ENCODE measurements around the gene TUBB.
"Not testable (repeated sequence)": the region's sequence is repeated elsewhere in the genome, so short reads cannot be mapped to it uniquely, and the experiment has no call there.

TUBB gene

DNA sequence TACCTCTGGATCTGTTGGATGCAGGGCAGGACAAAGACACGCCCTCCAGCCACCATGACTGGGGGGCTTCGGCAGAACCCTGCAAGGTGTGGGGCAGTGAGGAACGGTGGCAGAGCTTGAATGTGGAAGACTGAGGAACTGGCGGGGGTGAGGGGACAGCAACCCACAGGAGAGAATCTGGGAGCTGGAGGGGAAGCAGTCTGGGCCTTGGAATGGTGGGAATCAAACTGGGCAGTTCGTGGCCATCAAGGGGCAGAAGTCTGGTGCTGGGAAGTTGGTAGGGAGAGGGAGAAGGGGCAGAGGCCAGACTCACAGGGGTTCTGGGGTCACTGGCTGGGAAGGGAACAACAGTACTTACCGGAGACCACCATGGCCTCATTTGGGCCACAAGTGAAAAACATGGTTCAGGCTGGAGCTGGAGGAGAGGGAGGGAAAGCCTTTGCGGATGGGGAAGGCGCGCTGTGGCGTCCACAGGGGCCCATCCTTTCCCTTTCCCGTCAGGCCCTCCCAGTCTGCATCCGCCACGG is 21.7 kb downstream of the TUBB start:
- FAIRE-seq, result no peak

DNA sequence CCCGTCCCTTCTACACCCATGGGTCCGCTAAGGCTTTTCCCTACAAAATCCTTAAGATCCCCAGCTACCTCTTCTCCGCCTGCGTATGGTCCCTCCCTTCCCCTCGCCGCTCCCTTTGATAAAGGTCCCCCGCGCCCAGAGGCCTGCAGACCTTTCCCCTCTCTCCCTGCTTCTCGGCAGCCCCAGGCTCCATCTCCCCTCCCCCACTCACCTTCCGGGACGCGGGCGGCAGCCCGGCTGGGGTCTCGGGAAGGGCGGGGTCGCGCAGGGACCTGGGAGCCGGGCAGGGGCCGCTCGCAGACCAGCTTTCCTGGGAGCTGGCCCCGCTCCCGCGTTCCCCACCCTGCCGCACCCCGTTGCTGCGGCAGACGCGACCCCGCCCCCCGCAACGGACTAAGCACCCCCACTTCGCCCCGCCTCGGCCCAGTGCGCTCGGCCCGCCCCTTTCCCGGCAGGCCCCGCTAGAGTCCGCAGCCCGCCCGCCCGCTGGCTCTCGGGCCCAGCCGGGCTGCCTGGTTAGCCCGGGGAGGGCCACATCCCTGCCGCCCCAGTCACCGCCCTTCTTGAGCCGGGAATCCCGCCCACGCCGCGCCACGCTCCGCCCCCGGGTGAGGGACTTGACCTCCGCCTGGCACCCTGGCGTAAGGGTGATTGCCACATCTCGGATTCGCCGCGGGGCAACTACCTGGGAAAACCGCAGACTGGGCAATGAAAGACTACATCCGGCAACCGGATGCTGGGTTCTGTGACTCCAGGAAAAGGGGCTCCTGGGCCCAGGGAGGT is 22.4 kb downstream of the TUBB start, which contains the start of gene FLOT1:
FLOT1 (minus strand) TSS at position 372 of the 783 bp plus-strand sequence. CDS start 498 bp downstream, outside the sequence.
- peak; percentile 60 for FAIRE-seq

DNA sequence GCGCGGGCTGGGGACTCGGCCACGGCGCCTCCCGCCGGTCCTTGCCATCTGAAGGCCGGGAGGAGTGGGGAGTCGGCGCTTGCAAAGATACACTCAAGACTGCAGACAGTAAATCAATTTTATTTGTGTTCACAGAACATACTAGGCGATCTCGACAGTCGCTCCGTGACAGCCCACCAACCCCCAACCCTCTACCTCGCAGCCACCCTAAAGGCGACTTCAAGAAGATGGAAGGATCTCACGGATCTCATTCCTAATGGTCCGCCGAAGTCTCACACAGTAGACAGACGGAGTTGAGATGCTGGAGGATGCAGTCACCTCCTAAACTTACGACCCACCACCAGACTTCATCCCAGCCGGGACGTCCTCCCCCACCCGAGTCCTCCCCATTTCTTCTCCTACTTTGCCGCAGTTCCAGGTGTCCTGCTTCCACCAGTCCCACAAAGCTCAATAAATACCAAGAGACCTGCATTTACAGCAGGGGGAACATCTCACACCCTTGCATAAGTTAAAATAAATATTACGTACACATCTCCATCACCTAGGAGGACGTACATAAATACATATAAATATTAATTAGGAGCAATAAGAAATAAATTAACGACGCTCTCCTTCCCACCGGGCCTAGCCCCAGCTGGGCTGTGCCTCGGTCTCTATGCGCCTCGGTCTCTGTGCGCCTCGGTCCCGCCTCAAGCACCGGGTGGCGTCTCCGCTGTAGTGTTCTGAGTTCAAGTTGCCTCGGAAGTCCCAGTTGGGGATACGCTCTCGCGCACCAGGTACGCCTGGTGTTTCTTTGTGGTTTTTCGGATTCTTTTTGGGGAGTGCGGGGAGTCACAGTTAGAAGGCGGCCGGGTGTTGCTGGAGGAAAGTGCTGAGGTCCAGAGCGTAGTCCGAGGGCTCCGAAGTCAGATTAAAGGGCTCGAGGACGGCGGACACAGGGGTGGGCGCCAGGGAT is 23.2 kb downstream of the TUBB start:
- no peak for FAIRE-seq

DNA sequence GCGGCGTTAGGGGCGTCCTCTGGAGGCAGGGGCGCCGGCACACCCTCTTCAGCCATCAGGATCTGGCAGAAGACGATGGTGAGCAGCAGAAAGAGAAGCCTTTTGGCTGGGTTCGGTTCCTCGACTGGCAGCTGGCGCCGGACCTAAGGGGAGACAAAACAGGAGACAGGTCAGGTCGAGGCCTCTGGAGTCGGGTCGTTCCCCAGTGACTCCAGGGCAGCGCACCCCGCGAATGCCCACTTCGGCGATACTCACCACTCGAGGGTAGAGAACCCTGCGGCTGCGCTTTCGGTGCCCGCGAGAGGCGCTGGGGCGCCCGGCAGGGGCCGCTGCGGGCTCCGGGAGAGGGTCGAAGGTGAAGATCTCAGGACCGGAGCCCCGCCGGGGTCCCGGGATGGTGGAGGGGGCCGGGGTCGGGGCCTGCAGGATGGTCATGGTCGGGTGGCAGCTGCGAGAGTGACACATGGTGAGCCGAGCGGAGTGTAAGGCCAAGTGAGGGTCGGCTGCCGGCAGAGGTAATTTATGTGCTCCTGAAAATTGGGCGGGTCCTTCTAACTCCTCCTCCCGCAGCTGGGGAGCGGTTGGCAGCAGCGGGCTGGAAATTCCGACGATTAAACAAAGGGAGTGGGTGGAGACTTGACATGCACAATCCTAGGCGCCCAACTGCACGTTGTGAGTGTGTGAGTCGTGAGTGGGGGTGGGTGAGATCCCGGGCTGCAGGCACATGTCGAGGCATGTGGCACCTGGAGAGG is 24.1 kb downstream of the TUBB start, which contains the start of gene IER3:
IER3 (minus strand) TSS at position 494 of the 752 bp plus-strand sequence; CDS start at position 465, 29 bp downstream.
- FAIRE-seq, result peak; percentile 93

DNA sequence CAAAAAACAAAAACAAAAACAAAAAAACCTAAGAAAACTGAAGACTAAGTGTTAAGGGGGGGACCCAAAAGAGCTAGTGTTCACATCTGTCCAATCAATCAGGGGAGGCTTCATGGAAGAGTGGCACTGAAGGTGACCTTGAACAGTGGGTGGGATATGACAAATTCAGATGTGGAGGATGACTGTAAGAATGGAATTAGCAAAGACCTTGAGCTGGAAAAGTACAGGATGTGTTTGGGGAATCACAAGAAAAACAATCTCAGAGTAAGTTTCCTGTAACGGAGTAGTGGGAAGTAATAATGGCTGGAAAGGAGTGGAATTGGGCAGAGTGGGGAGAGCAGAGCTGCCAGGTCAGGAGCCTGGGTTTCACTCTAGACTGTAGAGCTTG is 27.1 kb downstream of the TUBB start:
- no peak for FAIRE-seq

DNA sequence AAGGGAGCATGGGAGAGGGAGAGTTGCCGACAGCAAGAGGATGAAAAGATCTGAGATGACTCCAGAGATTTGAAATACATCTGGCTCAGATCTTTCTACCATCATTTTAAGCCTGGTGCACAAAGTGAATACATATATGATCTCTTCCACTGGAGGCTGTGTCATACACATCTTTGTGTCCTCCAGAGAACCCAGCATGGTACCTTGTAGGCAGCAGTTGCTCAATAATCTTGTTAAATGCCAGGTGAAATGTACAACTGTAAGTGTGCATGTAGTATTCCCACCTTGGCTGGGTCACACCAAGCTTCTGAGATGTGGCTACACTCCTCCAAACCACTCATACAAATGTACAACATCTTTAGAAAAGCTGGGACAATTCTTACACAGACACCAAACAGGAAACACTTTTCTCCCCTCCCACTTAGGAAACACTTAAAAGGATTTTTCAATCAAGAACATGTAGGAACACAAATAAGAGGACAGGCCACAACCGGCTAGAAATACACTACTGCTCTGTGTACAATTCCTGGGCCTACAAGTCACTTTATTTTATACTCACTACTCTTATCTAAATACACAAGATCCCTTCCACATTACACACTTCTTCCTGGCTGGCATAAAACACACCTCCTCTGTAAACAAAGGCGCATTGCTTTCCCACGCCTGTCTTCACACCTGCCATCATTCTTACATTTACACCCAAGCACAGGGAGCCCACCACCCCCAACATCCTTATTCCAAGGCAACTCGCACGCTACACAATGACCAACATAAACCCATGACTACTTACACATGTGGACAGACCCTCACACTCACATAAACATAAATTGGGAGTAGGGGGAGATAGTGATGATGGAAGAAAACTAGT is 28.0 kb downstream of the TUBB start:
- no peak for FAIRE-seq

DNA sequence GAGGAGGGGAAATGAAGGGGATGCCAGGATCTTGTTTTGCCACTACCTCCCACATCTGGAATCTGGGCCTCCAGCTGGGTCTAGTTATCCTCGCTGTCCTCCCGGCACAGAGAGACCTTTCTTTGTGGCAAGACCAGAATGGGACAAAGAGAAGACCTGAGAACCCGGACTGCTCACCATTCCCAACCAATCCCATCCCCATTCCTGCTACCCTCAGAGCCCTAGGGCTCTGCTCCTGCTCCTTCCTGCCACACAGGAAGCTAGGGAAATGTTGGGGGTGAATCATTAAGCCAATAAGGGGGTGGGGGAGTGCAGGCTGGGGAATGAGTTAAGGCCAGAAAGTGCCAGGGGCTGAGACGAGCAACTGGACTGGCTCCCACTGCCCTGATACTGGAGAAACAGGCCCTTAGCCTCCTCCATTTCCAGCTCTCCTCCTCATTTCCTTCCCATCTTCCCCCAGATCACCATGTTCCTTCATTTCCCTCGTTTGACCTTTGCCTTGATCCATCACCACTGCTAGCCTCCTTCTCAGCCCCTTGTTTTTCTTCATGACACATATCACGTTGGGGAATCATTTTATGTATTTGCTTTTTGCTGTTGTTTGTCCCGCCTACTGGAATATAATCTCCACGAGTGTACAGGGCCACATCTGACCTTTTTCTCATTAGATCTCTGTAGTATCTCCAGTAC is 28.8 kb downstream of the TUBB start:
- FAIRE-seq, result no peak

DNA sequence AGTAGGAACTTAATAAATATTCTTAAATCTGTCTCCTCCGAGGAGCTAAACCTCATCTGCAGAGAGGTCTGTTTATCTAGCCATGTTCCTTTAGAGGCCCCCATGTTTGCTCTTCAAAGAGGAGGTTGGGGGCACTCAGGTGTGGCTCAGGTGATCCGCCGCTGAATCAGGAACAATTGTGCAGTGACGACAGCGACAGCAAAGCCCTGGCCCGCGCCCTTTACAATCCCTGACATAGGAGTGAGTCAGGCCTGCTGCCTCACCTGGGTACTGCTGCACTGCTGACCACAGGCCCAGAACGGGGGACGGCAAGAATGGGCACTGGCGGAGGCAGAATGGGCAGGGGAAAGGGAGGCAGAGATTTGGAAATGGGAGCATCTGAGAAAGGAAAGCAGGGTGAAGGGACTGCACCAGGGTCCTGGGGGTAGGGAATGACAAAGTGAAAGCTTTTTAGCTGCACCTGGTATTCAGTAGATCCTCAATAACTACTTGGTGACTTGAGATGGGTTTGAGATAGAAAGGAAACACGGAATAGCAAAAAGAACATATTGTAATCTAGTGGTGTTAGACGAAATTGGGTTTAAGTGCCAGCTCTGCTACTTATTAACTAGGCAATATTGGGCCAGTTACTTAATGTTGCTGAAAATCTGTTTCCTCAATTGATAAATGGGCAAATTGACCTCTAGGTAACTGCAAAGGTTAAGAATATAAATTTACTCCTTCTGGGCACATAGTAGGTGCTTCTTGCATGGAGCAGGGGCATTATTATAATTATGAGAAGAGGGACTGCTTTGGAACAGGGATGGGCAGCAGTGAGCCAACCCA is 29.6 kb downstream of the TUBB start:
- FAIRE-seq, result no peak

DNA sequence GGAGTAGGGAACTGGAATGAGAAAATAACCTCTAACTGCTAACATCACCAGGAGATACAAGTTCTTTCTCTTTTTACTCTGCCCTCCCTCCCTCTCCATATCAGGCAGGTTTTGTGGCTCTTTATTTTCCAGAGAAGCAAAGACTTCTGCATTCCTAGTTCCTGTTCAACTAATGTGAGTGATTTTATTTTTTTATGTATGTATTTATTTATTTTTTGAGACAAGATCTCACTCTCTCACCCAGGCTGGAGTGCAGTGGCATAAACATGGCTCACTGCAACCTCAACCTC is 30.2 kb downstream of the TUBB start:
- no peak for FAIRE-seq

DNA sequence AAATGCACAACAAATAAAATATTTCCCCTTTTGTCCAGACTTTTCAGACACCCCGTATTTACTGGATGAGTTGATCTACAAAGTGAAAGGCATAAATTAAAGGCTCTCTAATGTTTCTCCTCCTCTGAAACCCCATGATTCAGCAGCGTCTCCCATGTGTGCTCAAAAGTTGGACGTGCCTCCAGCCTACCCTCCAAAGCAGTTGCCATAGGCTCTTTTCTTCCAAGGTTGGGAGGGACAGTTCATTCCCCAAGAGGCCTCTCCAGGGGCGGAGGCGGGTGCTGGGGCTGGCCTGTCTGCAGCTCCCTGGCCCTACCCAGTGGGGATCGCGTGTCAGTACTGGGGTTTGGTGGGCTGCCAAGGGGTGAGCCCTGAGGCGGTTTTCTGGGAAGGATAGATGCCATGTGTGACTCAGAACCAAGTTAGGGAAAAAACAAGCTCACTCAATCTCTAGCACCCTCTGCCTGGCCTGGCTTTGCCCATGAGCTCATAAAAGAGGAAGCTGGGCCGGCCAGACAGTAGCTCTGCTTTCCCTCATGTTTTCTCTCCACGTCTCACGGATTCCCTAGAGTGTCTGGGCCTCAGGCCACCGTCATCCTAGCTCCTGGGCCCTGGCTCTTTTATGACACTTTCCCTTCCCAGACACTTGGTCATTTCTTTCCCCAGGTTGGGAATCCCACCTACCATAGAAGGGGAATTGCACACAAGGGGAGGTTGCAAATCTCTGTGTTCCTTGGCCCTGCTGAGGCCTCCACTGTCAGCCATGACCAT is 32.2 kb downstream of the TUBB start:
- no peak for FAIRE-seq

DNA sequence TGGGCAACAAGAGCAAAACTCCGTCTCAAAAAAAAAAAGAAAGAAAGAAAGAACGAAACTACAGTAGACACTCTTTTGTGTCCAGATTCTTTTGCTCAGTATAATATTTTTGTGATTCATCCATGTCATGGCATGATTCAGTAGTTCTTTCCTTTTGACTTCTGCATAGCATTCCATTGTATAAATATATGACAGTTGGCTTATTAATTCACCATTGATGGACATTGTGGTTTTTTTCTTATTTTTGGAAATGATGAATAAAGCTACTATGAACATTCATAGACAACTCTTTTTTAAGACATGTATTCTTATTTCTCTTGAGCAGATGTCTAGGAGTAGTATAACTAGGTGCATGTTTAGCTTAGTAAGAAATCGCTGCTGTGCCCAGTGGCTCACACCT is 34.5 kb downstream of the TUBB start:
- no peak for FAIRE-seq

DNA sequence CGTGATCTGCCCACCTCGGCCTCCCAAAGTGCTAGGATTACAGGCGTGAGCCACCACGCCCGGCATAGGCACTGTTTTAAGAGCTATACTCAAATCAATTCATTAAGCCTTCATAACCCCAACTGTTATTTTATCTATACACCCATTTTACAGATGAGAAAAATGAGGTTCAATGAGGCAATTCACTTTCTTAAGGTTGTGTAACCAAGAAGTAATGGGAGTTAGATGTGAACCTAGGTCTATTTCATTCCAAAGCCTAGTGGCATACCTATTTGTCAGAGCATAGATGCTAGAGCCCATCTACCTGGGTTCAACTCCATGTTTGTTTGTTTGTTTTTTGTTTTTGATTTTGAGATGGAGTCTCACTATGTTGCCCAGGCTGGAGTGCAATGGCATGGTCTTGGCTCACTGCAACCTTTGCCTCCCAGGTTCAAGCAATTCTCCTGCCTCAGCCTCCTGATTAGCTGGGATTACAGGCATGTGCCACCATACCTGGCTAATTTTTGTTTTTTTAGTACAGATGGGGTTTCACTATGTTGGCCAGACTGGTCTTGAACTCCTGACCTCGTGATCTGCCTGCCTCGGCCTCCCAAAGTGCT is 36.4 kb downstream of the TUBB start:
- FAIRE-seq, result not testable (repeated sequence)

DNA sequence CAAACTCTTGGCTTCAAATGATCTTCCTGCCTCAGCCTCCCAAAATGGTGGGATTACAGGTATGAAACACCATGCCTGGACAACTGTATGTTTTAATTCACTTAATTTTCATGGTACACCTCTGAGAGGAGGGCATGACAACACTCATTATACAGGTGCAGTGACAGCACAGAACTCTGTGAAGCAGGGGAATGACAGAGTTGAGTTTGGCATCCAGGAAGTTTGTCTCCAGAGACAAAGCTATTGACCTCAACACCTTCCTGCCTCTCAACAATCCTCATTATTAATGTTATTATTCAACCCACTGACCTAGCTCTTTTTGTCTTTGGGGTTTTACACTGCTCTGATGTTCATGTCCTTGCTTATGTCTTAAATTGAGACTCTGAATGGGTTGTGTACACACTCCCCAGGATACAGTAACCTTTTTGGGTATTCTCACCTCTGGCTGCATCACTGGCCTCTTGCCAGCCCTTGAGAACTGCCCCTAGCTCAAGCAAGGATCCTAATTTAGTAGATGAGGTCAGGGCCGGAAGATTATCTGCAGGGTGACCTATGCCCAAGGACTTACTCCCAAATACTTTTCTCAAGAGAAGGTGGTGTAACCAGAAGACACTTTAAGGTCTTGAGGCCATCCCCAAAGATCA is 37.2 kb downstream of the TUBB start:
- FAIRE-seq, result no peak

DNA sequence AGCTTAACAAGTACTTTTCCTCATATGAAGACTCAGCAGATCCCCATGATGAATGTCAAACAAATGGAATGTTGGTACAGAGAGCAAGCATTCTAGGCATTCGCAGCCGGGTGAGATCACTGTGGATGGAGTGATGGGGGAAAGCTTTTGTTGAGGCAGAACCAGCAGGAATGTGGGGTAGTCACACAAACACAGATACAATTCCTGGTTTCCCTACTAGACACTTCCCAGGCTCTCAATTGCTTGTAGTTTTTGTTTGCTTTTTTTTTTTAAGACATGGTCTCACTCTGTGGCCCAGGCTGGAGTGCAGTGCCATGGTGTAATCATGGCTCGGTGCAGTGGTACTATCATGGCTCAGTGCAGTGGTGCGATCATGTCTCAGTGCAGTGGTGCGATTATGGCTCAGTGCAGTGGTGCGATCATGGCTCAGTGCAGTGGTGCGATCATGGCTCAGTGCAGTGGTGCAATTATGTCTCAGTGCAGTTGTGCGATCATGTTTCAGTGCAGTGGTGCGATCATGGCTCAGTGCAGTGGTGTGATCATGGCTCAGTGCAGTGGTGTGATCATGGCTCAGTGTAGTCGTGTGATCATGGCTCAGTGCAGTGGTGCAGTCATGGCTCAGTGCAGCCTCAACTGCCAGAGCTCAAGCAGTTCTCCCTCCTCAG is 39.6 kb downstream of the TUBB start:
- FAIRE-seq, result peak; percentile 91

DNA sequence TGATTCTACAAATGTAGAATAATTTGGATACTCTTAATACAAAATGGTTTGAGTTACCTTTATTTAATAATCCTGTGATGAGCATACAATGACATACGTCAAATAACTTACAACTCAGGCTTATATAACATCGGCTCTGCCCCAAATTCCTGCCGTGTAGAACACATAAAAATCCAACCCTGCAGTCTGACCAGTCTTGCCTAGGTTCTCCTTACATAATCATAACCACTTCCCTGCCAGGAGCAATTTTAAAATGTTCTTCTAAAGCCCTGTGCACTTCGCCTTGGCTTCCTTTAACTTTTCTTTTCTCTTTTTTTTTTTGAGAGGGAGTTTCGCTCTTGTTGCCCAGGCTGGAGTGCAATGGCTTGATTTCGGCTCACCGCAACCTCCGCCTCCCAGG is 40.4 kb downstream of the TUBB start:
- FAIRE-seq, result no peak

DNA sequence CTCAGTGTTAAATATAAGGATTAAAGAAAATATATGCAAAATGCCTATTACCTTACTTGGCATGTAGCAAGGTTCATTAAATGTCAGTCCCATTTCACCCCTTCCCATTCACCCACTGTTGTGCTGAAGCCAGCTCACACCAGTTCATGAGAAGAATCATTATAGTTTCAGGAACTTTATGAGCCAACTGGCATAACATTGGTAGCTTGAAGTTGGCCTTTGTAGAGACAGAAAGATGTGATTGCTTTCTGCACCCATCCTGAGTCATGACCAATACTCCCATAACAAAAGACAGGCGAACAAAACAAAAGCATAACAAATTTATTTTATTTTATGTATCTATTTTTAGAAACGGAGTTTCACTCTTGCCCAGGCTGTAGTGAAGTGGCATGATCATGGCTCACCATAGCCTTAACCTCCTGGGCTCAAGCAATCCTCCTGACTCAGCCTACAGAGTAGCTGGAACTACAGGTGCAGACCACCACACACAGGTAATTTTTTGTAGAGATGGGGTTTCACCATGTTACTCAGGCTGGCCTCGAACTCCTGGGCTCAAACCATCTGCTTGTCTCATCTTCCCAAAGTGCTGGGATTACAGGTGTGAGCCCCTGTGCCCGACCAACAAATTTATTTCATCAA is 41.8 kb downstream of the TUBB start:
- FAIRE-seq, result no peak

DNA sequence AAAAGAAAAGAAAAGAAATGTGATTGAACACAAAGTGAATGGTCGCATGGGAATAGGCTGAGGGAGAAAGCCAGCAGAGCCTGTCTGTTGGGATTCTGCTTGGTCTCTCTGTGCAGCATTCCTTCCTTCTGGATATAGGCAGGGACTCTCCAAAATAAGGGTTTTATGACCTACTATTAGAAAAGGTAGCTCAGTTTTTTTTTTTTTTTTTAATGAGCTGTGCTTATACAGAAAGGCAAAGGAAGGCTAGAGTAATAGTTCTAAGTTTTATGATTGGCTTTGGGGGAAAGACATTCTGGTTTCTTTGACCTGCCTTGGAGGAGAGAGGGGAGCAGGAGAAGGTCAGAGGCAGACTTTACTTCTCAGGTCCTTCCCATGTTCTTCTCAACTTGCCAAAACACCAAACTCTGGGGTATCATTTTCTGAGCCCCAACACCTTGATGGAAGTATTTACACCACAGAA is 43.0 kb downstream of the TUBB start:
- FAIRE-seq, result peak; percentile 17
